Epithelial cell of proximal tubule (primary cell): ENCODE results near the gene KCNJ15. TPM values are rescaled to one million over a fixed set of nuclear protein-coding genes. Genes with fewer than 3 reads are reported as not detected.
A peak's percentile ranks its signal among the peaks of the same experiment; 100 is the strongest.

Source experiments
- DNase-seq: peaks from one replicate; pipeline ENCODE4 v3.0.0-alpha.2; 2011; ENCODE audit warnings: low read depth
- H3K4me3 ChIP-seq: 2 replicates; pipeline ENCODE4 v1.5.1; 2011; ENCODE audit warnings: low read depth, mild to moderate bottlenecking, low read length
- total RNA-seq: library from RNA; depleted of rRNA; stranded (reverse); fragments of >200 nt; gene quantifications from 2 replicates; pipeline ENCODE4 v1.2.3, GENCODE V29; 2015
- TF ChIP-seq, protein P1 (sequence below): conservative IDR thresholded peaks from 2 replicates; pipeline ENCODE4 v1.5.1; 2012; ENCODE audit warnings: low read depth, mild to moderate bottlenecking, low read length

The KCNJ15 gene
- total RNA-seq, 1 donor from 2014 or later = 38.9 TPM

GRCh38 chr21:38280867-38281266, 24.1 kb downstream of the KCNJ15 start:
- DNase-seq = no peak
- peak overlapping the region; percentile 18 for H3K4me3 ChIP-seq
- TF ChIP-seq, protein P1, sequence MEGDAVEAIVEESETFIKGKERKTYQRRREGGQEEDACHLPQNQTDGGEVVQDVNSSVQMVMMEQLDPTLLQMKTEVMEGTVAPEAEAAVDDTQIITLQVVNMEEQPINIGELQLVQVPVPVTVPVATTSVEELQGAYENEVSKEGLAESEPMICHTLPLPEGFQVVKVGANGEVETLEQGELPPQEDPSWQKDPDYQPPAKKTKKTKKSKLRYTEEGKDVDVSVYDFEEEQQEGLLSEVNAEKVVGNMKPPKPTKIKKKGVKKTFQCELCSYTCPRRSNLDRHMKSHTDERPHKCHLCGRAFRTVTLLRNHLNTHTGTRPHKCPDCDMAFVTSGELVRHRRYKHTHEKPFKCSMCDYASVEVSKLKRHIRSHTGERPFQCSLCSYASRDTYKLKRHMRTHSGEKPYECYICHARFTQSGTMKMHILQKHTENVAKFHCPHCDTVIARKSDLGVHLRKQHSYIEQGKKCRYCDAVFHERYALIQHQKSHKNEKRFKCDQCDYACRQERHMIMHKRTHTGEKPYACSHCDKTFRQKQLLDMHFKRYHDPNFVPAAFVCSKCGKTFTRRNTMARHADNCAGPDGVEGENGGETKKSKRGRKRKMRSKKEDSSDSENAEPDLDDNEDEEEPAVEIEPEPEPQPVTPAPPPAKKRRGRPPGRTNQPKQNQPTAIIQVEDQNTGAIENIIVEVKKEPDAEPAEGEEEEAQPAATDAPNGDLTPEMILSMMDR = no peak

DNA sequence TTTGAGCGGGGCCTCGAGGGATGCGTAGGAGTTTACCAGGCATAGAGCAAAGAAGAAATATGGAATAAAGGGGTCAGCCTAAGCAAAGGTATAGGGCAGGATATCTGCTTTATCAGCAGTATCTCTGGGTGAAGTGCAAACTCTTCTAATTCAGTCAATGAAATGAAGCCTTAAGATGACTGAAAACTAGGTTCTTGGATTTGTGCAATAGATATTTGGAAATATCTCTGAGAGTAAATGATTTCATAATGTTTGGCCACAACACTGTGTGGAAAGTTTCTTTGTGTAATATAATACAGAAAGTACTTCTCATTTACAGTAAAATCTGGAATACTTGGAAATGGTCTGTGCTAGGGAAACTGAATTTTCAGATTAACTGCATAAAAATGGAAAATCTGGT, 26.1 kb downstream of the KCNJ15 start:
- TF ChIP-seq, protein P1 = no peak
- no peak for DNase-seq
- H3K4me3 ChIP-seq = no peak overlapping the region

- DNase-seq = no peak
- no peak overlapping the region for H3K4me3 ChIP-seq
- TF ChIP-seq, protein P1 = no peak
Measured at GRCh38 chr21:38284216-38284615, 27.4 kb downstream of the KCNJ15 start.

GRCh38 chr21:38286739-38287471, 30.1 kb downstream of the KCNJ15 start:
- TF ChIP-seq, protein P1 = no peak
- DNase-seq = no peak
- H3K4me3 ChIP-seq = no peak overlapping the region

GRCh38 chr21:38287476-38287875, 30.7 kb downstream of the KCNJ15 start:
- DNase-seq = no peak
- TF ChIP-seq, protein P1 = no peak
- H3K4me3 ChIP-seq = no peak overlapping the region

DNA sequence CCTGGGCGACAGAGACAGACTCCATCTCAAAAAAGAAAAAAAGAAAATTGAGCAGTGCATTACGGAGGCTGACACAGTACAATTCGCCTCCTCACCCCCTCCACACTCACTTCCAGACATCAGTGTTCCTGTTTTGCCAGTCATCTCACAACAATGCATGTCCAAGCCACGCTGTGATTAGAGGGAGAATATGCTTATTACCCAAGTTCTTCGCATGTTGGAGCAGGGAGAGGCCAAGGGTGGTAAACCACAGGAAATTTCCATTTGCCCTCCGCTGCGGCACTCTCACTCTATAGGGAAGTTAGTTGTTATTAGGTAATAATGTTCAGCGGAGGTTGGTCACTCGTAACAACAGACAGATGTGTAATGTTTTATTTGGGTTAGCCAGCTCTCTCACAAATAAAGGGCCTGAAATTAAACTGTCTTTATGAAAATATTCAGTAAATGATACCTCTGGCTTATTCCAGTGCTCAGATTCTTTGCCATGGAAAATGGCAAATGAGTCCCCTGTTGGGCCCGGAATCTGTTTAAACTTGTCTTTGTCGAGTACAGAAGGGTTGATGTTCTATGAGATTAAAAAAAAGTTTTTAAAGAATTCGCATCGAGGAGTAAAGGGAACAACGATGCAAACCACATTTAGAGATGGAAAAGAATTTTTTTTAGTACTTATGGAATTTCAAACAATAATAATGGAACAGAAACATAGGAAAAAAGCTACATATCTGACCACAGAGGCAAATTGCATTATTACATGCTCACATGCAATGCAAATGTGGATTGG, 33.1 kb downstream of the KCNJ15 start:
- TF ChIP-seq, protein P1 = no peak
- no peak overlapping the region for H3K4me3 ChIP-seq
- DNase-seq = peak; percentile 95
